NT2/D1 (cell line): ENCODE data around the gene LGSN.

Experiments used
- SUZ12 ChIP-seq: IDR thresholded peaks from 2 replicates; pipeline ENCODE4 v1.6.1; 2011; ENCODE audit not compliant: insufficient read length, insufficient read depth; ENCODE audit errors: extremely low read depth
- YY1 ChIP-seq: IDR thresholded peaks from 2 replicates; pipeline ENCODE4 v1.6.1; 2011; ENCODE audit not compliant: insufficient read length, insufficient read depth
- ZNF274 ChIP-seq: IDR thresholded peaks from 2 replicates; pipeline ENCODE4 v1.6.1; 2011; ENCODE audit warnings: mild to moderate bottlenecking, low read depth, low read length

DNA sequence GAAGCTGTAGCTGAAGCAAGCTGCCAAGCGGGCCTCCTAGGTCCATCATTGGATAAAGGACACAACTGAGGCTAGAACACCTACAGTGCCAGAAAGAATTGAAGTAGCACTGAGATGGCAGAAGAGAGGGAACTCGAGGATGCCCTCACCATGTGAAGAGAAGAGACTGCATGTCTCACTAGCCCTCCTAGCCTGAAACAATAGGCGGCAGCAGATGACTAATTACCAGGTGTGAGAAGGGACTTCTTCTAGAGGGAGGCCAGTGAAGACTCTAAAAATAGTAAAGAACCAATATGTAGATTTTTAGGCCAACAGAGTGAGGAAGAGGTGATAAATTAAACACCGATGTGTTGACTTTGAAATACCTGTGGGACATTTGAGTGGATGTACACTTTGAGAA is 50.3 kb downstream of the LGSN start:
- no peak for TF ChIP-seq YY1
- no peak for TF ChIP-seq ZNF274
- TF ChIP-seq SUZ12, result no peak
